Measurements from ENCODE around the gene BCLAF1.

DNA sequence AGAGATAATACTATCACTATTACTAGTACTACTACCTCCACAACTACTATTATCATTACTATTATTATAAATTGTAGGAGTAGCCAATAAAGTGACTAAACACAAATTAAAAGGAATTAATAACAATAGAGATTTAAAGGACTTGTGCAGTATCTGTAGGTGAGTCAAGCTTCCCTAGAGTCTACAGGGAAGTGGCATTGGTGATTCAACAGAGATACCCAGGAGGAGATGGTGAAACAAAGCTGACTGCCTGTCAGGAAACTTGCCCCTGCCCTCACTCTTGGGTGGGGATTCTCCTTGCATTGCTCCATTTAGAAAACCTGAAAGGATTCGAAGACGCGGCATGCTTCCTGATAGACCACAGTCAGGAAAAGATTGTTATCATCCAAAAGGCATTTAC lies 23.3 kb upstream of the BCLAF1 start:
- TF ChIP-seq SUZ12 (IDR thresholded peaks at IDR 0.05) = no peak
- TF ChIP-seq, protein P1, sequence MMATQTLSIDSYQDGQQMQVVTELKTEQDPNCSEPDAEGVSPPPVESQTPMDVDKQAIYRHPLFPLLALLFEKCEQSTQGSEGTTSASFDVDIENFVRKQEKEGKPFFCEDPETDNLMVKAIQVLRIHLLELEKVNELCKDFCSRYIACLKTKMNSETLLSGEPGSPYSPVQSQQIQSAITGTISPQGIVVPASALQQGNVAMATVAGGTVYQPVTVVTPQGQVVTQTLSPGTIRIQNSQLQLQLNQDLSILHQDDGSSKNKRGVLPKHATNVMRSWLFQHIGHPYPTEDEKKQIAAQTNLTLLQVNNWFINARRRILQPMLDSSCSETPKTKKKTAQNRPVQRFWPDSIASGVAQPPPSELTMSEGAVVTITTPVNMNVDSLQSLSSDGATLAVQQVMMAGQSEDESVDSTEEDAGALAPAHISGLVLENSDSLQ (IDR thresholded peaks at IDR 0.05) = no peak
- no peak for TF ChIP-seq TARDBP (IDR thresholded peaks at IDR 0.05)
- TF ChIP-seq FOXM1 (IDR thresholded peaks at IDR 0.05; ENCODE audit: borderline replicate concordance) = no peak
- no peak for TF ChIP-seq ELF4 (IDR thresholded peaks at IDR 0.05)
- TF ChIP-seq FOXK2 (IDR thresholded peaks at IDR 0.05) = no peak
- no peak for TF ChIP-seq BHLHE40 (IDR thresholded peaks at IDR 0.05; ENCODE audit: borderline replicate concordance)
- no peak for TF ChIP-seq SP1 (IDR thresholded peaks at IDR 0.05)

Data from HEK293T (cell line).